GM12892 (cell line): ENCODE results near the gene STK11.

Source experiments
- POLR2A ChIP-seq: IDR thresholded peaks from 2 replicates; pipeline ENCODE4 v1.6.1; 2011; ENCODE audit warnings: low read depth, low read length, control low read depth
- POLR2AphosphoS5 ChIP-seq: IDR thresholded peaks from 2 replicates; pipeline ENCODE4 v1.6.1; 2011; ENCODE audit warnings: low read depth, low read length, control low read depth
- TAF1 ChIP-seq: IDR thresholded peaks from 2 replicates; pipeline ENCODE4 v1.6.1; 2011; ENCODE audit warnings: low read depth, mild to moderate bottlenecking, control low read depth, low read length, borderline replicate concordance

DNA sequence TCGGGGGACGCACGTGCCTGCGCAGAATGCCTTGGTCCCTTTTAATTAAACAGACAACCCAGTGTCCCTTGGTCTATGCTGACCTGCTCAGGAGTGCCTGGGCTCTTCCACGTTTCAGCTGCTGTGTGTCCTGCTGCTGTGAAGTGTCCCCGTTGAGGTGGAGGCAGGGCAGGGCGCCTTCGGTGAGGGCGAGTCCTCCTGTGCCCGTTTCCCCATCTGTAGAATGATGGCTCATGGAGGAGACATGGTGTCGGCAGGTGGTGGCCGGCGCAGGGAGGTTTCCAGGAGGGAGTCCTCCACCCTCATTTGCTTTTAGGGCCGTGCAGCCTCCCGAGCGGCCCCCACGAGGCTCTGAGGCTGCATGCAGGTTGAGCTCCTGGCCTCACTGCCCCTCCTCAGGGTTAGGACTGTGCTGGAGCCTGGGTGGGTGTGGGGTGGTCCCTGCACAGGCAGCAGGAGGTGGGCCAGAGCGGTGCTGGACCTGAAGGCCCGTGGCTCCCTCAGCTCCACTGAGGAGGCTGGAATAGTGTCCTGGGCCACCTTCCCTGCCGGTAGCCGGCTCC, 8.8 kb downstream of the STK11 start:
- TF ChIP-seq POLR2A = no peak
- TF ChIP-seq POLR2AphosphoS5 = no peak
- TF ChIP-seq TAF1 = no peak
